ENCODE results near the gene TTC27.
"Not testable (repeated sequence)": the region's sequence is repeated elsewhere in the genome, so short reads cannot be mapped to it uniquely, and the experiment has no call there.

Gene TTC27

DNA sequence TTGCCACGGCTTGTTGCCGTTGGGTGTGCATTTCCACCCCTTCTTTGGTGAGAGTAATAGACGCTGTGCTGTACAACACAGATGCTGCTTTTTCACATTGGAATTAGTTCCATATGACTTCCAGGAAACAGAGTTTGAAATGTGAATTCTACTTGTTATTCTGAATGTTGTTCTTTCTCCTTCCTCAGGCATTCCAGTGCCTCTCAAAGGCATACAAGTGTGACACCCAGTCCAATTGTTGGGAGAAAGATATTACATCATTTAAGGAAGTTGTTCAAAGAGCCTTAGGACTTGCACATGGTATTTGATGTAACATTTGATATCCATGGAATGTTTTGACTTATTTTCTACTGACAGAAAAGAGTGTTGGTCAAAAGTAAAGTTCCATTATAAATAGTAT, 184.5 kb downstream of the TTC27 start:
- peak; percentile 69 for DNase-seq

DNA sequence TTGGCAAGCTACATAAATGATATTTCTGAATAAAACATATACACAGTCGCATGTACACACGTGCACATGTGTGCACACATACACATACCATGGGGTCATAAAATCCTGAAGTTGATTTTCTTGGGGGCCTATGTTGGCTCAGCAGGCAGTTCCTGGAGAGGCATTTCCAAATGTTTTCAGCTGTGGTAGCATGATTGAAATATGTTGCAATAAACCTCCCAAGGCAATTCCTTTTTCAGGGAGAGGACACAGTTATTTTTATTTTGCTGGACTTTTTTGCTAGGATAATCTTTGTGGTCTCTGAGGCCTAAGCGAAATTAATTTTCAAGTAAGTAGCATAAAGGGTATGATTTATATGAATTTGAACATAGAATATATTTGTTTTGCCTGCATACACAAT, 192.2 kb downstream of the TTC27 start:
- DNase-seq = no peak

DNA sequence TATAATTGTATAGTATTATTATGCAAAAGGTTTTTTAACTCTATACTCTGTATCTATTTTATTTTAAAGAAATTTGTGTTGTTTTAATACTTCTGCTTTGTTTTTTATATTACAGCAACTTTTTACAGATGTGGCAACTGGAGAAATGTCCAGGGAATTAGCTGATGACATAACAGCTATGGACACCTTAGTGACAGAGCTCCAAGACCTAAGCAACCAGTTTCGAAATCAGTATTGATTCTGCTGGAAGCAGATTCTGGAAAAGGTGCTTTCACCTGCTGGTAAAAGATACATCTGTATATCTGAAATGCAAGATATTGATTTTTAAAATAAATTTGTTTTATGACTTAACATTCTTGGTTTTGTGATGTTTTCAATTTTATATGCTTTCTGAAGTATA, 192.9 kb downstream of the TTC27 start:
- no peak for DNase-seq

DNA sequence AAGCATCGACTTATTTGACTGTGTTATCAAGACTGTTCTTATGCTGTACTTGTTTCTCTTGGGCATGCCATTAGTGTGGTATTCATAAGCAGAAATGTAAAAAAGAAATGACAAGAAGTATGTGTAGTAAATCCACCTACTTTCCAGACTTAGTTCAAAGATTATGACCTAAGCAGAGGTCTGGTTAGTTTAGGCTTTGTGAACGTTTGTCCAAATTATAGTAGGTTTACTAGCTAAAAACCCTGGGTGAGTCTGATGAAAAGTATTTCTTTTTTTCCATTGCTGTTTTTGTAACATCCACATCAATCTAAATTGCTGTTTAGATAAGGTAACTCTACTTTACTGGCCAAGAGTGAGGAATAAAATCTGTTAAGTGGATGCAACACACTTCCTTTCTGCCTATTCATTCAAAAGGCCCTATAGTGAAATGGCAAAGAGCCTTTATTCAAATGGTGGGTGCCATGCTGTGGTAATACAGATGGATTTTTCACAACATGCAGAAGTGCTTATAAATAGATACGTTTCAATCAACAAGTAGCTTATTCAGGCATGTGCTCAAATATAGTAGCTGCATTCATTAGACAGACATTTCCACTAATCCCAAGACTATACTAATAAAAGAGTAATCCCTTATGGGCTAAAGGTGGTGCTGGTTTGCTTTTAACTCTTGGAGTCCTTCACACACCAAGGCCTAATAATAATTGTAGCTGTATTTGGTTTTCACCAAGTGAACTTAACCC, 196.4 kb downstream of the TTC27 start:
- no peak for DNase-seq

DNA sequence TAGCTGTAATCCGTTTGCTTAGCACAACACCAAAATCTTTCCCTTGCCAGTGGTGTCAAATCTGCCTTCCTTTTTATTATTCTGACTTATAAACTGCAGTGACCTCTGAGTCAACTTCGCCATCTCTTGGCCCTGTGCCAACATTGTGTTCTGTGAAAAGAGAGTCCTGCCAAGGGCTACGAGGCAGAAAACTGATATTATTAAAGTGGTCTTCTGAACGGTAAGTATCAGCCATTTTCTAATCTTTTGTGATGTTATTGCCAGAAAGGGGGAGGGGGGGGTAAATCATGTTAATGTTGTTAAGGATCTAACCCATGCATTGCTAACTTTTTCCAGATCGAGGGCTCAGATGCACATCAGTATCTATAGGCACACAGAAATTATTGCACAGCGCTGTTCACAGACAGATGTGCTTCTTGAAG, 197.5 kb downstream of the TTC27 start:
- peak; percentile 28 for DNase-seq

DNA sequence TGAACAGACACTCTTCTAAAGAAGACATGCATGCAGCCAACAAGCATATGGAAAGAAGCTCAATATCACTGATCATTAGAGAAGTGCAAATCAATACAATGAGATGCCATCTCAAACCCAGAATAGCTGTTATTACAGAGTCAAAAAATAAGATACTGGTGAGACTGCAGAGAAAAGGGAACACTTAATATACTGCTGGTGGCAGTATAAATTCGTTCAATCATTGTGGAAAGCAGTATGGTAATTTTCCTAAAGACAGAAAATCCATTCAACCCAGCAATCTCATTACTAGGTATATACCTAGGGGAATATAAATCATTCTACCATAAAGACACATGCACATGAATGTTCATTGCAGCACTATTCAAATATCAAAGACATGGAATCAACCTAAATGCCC, 202.3 kb downstream of the TTC27 start:
- no peak for DNase-seq

DNA sequence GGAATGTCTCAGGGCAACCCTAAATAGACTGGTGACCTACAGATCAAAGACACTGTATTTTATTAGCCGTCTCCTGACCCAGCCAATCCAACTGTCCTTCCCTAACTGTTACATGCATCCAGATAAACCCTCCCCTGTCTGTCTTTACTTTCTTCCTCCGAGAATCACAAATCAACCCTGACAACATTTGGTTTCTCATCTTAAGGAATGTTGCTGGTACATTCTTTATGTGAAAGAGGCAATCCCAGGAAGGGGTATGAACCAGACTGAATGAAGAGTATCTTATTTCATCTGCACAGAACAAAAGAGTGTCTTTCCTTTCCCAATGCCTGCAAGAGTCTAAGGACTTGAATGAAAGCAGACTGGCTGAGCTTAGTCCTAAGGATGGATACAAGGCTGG, 205.0 kb downstream of the TTC27 start:
- peak; percentile 91 for DNase-seq

DNA sequence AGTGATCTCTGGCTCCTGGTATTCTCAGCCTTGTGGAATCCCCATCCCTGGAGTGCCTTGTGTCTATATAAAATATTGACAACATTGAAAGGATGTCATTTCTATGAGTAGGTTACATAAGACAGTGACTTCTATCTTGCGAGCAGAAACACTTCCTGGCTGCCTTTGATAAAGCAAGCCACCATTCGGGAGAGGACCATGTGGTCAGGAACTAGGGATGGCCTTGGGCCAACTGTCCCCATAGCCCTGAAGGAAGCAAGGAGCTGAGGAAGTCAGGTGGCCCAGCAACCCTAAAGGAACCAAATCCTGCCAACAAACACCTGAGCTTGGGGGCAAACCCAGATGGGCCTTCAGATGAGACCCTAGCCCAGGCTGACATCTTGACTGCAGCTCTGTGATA, 205.9 kb downstream of the TTC27 start:
- no peak for DNase-seq

DNA sequence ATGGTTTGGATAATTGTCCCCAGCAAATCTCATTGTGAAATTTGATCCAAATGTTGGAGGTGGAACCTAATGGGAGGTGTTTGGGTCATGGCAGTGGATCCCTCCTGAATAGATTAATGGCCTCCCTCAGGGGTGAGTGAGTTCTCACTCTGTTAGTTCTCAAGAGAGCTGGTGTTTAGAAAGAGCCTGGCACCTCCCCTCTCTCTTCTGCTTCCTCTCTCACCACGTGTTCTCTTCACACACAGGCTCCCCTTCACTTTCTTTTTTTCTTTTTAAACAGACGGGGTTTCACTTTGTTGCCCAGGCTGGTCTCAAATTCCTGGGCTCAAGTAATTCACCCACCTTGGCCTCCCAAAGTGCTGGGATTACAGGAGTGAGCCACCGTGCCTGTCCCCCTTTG, 207.3 kb downstream of the TTC27 start:
- no peak for DNase-seq

DNA sequence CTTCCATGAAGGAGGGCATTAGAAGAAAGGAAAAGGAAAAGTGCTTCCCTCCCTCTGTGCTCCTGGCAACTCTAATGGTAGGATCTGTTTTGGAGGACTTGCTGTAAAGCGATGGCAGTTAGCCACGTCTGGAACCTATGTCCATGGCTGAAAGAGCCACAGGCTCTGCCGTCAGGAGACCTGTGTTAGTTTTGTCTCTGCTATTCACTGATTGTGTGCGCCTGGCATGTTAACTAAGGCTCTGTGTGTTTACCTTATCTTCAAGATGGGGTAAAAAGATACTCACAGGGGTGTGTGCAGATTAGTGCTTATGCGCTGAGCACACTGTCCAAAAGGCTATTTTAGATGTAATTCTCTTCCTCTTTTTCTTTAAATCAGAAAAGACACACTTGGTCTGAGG, 209.1 kb downstream of the TTC27 start:
- DNase-seq = no peak

DNA sequence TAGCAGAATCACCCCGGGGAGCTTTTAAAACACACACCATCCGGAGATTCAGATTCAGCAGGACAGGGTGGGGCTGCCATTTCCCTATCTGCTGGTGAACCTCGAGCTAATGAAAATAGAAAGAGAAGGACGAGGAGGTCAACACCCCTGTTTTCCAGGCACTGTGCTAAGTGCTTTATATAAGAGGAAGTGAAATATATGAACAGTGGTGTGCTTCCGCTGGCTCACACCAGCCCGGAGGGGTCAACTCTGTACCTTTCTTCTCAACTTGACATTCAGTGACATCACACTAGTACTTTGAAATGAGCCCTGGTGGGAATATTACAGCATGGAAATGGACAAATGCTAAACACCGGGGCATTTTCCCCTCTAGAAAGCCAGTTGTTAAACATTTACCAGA, 210.6 kb downstream of the TTC27 start:
- no peak for DNase-seq

DNA sequence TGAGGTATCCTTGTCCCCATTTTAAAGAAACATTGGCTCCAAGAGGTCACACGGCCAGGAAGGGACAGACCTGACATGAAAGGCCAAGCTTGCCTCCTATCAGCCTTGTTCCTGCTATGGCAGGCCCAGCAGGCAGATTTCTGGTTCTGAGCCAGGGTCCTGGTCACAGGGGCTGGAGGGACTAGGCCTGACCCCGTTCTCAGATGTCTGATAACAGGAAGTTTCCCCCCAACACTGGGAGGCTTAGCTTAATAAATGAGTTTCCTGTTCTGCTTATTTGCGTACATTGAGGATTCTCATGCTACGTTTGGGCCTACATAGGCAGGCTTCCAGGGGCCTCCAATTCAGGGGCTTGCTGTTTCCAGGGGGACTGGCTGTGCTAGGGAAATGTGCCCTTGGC, 211.1 kb downstream of the TTC27 start:
- DNase-seq = no peak

DNA sequence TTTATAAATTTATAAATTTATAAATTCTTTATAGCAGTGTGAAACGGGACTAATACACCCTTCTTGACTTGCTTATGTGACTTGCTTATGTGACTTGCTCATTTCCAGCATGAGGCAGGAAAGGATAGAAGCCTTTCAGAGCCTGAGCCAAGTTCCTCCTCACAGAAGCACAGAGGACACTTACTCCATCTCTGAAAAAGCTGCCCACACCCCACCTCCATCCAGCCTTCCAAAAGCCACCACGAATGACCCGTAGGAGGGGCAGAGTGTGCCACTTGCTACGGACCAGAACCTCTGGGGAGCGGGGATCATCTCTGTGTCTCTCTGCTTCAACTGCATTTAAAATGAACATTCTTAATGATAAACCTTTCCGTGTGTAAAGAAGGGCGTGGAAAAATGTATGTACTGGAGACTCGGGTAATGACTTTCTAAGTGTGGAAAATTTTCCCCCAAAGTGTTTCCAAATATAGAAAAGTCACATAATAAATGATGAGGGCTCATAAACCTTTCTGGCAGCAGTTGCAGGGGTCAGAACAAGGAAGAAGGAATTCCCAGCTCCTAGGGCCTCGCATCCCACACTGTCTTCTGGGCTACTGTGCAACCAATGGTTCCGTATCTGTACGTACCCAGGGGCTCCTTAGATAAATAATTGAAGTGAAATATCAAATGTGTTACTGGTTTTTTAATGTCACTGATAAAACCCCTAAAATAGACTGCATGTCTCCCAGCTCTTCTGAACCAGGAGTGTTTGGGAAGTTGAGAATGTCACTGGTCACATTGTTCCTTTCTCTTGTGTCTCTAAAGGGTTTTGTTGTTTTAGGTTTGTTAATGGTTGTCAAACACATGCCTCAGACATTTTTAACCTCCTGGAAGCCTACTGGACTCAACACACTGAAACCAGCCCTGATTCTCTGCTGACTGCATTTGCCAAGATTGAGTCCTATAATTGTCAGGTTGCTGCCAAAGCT, 214.4 kb downstream of the TTC27 start:
- no peak for DNase-seq

DNA sequence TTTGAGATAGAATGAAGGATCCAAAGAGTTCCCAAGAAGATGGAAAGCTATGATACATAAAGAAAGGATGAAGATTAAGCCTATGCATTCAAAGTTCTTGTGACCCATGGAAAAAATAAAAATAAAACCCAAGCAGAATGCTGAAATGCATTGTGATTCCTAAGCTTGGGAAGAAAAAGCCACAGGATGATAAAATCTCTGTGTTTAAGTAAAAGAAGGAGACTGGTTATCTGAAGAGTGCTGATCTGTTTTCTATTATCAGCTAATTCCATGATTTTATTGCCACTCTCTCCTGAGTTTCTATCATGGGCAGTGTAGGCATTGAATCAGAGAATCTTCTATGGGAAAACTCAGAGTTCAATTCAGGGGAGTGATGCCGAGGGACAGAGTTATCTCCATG, 215.8 kb downstream of the TTC27 start:
- DNase-seq = no peak

DNA sequence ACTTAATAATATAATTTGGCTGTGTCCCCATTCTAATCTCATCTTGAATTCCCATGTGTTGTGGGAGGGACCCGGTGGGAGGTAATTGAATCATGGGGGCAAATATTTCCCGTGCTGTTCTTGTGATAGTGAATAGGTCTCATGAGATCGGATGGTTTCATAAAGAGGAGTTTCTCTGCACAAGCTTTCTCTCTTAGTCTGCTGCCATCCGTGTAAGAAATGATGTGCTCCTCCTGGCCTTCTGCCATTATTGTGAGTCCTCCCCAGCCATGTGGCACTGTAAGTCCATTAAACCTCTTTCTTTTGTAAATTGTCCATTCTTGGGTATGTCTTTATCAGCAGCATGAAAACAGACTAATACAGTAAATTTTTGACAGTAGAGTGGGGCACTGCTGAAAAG, 216.4 kb downstream of the TTC27 start:
- DNase-seq = no peak

DNA sequence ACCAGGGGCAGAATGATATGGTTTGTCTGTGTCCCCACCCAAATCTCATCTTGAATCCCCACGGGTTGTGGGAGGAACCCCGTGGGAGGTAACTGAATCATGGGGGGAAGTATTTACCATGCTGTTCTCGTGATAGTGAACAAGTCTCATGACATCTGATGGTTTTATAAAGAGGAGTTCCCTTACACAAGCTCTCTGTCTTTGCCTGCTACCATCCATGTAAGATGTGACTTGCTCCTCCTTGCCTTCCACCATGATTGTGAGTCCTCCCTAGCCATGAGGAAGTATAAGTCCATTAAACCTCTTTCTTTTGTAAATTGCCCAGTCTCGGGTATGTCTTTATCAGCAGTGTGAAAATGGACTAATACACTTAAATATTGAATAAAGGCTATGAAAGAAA, 218.4 kb downstream of the TTC27 start:
- DNase-seq = not testable (repeated sequence)

DNA sequence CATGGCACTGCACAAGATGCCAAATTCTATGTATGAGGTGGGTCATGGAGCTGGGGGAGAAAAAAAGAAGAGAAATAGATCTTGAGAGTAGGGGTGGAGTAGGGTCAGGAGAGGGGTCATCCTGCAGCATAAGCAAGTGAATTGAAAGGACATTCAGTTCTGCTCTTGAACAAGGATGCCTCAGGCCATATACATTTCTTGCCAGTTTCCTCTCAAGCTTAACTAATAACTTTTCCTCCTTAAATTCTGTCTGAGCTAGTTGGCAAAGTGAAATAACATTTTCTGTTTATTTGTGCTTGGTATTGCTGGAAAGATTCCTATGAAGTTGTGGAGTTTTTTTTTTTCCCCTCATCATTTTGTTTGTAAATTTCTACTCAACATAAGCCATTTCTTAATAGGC, 219.9 kb downstream of the TTC27 start:
- no peak for DNase-seq

DNA sequence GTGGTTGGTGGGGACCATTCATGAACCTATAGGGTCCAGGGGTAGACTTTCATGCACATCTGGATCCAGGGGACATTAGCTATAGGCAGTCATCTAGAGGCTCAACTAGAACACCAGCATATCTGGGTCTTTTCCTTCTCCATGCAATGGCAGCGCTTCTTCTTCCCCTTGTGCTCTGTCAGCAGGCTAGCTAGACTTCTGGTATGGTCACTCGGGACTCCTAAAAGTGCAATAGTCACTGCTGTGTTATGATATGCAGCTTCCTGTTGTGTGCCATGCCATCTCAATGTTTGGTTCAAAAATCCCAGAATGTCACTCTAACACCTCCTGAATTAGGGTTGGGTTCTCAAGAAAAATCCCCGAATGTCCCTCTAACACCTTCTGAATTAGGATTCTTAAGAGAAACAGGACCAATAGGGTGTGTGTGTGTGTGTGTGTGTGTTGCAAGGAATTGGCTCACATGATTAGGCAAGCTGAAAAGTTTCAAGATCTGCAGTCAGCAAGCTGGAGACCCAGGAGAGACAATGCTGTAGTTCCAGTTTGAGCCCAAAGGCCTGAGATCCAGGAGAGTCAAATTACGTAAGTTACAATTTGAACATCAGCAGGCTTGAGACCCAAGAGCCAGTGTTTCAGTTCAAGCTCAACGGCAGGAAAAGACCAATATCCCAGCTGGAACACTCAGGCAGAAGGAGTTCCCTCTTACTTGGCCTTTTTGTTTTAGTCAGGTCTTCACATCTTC, 221.8 kb downstream of the TTC27 start:
- no peak for DNase-seq

DNA sequence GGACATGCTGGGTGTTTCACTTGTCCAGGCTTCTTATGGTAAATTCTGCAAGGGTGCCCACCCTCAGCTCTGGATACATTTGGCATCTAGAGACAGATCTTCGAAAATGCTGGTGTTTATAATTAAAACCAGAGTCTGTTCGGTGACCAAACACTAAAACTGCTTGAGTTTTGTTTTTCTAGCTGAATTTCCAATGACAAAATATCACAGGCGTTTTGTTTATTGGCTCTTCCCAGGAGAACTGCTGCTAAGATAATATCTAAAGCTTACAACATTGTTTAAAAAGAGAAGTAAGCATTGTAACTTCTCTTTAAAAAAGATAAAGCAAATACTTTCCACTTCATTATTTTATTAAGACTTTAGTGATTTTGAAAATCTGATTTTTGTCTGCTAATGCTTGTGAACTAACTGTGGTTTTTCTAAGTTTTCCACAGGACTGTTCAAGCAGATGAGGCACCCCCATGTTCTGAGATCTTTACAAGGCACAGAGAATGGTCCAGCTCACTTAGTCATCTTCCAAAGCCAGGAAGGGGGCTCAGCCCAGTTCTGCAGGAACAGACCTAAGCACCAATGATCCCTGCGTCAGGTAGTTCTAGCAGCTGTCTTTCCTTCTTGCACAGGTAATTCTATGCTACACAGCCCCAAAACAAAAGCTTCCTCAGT, 224.1 kb downstream of the TTC27 start:
- DNase-seq = no peak

DNA sequence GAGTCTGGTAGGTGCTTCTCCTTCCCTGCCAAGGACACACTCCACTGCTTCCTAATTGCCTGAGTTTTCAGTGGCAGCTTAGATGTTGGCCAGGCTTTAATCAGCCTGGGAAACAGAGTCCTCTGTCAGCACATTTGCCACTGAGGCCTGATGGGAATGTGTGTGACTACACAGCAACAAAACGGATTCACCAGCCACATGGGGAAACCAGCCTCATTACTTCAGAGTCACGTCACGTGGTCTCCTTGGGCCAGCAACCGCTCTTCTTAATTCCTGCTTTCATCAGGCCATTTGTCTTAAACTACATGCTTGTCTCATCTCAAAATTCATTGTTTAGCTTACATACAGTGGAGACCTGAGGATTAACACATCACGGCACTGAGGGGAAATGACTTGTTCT, 225.0 kb downstream of the TTC27 start:
- peak; percentile 89 for DNase-seq

DNA sequence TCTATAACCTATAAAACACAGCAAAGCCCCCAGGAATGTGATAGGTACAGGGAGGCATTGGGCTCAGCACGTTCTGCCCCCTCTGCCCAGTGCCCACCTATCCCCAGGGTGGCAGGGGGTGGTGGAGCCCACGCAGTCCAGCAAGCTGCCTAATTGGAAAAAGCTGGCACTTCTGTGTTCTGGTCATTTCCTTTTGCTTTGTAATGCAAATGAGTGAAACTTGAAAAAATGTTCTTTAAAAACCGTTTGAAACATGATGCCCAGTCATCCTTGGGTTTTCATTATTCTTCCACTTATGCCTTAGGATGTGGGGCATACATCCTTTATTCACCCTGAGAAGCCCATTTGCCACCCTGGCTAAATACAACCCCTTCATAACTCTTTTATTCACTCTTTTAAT, 229.0 kb downstream of the TTC27 start:
- DNase-seq = no peak

DNA sequence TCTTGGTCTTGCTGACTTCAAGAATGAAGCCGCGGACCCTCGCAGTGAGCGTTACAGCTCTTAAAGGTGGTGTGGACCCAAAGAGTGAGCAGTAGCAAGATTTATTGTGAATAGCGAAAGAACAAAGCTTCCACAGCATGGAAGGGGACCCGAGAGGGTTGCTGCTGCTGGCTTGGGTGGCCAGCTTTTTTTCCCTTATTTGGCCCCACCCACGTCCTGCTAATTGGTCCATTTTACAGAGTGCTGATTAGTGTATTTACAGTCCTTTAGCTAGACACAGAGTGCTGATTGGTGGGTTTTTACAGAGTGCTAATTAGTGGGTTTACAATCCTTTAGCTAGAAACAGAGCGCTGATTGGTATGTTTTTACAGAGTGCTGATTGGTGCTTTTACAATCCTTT, 230.9 kb downstream of the TTC27 start:
- no peak for DNase-seq

DNA sequence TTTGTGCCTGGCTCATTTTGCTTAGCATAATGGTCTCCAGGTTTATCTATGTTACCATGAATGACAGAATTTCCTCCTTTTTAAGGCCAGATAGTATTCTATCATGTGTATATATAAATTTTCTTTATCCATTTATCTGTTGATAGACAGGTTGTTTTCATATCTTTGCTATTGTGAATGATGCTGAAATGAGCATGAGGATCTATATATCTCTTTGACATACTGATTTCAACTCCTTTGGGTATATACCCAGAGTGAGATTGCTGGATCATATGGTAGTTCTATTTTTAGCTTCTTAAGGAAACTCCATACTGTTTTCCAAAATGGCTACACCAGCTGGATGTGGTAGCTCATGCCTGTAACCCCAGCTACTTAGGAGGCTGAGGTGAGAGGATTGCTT, 232.5 kb downstream of the TTC27 start:
- DNase-seq = no peak

Data from fibroblast of skin of abdomen (primary cell).